ENCODE measurements around the gene ZC3H12D.

DNA sequence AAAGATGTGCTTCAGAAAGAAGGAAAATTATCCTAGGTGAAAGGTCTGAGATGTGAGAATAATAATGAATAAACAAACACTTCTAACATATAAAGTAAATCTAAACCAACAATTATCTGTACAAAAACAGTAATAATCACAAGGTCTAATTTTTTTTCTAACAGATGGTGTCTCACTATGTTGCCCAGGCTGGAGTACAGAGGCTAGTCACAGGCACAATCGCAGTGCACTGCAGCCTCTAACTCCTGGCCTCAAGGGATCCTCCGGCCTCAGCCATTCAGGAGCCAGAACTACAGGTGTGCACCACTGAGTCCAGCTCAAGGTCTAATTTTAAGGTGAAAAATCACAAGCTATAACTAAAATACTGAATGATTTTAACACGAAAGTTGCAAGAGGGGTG, 17.0 kb upstream of the ZC3H12D start:
- TF ChIP-seq POLR2AphosphoS5 (IDR thresholded peaks at IDR 0.05; ENCODE audit: low read depth, low read length) = no peak
- no peak for TF ChIP-seq SIN3A (IDR thresholded peaks at IDR 0.05; ENCODE audit: borderline replicate concordance, insufficient read depth, low read length)
- no peak for TF ChIP-seq TAF1 (IDR thresholded peaks at IDR 0.05; ENCODE audit: borderline replicate concordance, insufficient read depth, low read length)
- TF ChIP-seq, protein P1, sequence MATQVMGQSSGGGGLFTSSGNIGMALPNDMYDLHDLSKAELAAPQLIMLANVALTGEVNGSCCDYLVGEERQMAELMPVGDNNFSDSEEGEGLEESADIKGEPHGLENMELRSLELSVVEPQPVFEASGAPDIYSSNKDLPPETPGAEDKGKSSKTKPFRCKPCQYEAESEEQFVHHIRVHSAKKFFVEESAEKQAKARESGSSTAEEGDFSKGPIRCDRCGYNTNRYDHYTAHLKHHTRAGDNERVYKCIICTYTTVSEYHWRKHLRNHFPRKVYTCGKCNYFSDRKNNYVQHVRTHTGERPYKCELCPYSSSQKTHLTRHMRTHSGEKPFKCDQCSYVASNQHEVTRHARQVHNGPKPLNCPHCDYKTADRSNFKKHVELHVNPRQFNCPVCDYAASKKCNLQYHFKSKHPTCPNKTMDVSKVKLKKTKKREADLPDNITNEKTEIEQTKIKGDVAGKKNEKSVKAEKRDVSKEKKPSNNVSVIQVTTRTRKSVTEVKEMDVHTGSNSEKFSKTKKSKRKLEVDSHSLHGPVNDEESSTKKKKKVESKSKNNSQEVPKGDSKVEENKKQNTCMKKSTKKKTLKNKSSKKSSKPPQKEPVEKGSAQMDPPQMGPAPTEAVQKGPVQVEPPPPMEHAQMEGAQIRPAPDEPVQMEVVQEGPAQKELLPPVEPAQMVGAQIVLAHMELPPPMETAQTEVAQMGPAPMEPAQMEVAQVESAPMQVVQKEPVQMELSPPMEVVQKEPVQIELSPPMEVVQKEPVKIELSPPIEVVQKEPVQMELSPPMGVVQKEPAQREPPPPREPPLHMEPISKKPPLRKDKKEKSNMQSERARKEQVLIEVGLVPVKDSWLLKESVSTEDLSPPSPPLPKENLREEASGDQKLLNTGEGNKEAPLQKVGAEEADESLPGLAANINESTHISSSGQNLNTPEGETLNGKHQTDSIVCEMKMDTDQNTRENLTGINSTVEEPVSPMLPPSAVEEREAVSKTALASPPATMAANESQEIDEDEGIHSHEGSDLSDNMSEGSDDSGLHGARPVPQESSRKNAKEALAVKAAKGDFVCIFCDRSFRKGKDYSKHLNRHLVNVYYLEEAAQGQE (IDR thresholded peaks at IDR 0.05; ENCODE audit: insufficient read depth in 1 of 2, low read depth in 2 of 2, low read length in 2 of 2) = no peak

Measured in PFSK-1 (cell line).